Activated naive CD8-positive, alpha-beta T cell treated with anti-CD3 and anti-CD28 coated beads for 36 hours (primary cell): ENCODE data around the gene RXYLT1. TPM values are rescaled to one million over a fixed set of nuclear protein-coding genes. Genes with fewer than 3 reads are reported as not detected.
A peak's percentile ranks its signal among the peaks of the same experiment; 100 is the strongest.

Source experiments
- DNase-seq: peaks from one replicate; pipeline ENCODE4 v3.0.0; 2021
- H3K27ac Mint-ChIP-seq: one replicate; pipeline ENCODE4 v1.8.0; 2022; ENCODE audit warnings: mild to moderate bottlenecking, moderate library complexity, mixed read lengths
- H3K27me3 Mint-ChIP-seq: one replicate; pipeline ENCODE4 v1.8.0; 2022; ENCODE audit warnings: mild to moderate bottlenecking, mixed read lengths
- H3K36me3 Mint-ChIP-seq: one replicate; pipeline ENCODE4 v1.8.0; 2021; ENCODE audit warnings: mild to moderate bottlenecking, mixed read lengths
- H3K4me1 Mint-ChIP-seq: one replicate; pipeline ENCODE4 v1.8.0; 2021; ENCODE audit warnings: mixed read lengths
- H3K4me3 Mint-ChIP-seq: one replicate; pipeline ENCODE4 v1.8.0; 2022; ENCODE audit warnings: mild to moderate bottlenecking, moderate library complexity, mixed read lengths
- H3K9me3 Mint-ChIP-seq: one replicate; pipeline ENCODE4 v1.8.0; 2022; ENCODE audit warnings: mixed read lengths
- total RNA-seq, 2 experiments: library from RNA; stranded (reverse); gene quantifications; one replicate each; pipeline ENCODE4 v1.2.3, GENCODE V29; 2021

RXYLT1 gene
- total RNA-seq, 2 experiments from 2014 or later, result 24.5 to 27.6 TPM

- Mint-ChIP-seq H3K27me3 (peaks cover 4% of the 10 kb centered on the region), H3K4me3 (no peak overlapping the region), H3K9me3 (no peaks in the 10 kb centered on the region), H3K4me1 (peaks cover 17% of the 10 kb centered on the region), H3K36me3 (peaks cover 8% of the 10 kb centered on the region), H3K27ac (no peak overlapping the region)
- DNase-seq, result no peak
Observed at GRCh38 chr12:63777340-63777739, 2.4 kb upstream of the RXYLT1 start.

DNA sequence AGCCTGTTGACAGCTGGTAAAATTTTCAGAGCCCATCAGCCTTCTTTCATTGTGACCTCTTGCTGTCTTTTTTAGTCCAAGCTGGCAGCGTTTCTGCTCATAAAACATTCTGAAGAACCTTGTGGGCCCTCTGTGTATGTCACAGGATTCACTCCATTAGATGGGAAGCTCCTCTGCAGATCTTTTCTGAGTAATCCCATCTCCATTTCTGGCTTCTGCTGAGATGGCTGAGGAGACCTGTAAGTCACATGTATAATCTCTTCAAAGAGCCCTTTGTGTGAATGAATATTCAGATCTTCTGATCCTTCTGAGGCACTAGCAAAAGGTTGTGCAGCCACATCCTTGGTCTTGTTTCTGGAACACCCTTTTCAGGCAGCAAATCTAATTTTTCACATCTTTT is 2.8 kb downstream of the RXYLT1 start:
- Mint-ChIP-seq H3K4me3 (no peak overlapping the region), H3K36me3 (peaks cover 43% of the 10 kb centered on the region), H3K27ac (no peak overlapping the region), H3K9me3 (no peaks in the 10 kb centered on the region), H3K27me3 (no peaks in the 10 kb centered on the region), H3K4me1 (peaks cover 23% of the 10 kb centered on the region)
- DNase-seq, result no peak

GRCh38 chr12:63787306-63787705 is 7.6 kb downstream of the RXYLT1 start:
- Mint-ChIP-seq H3K27me3 (no peaks in the 10 kb centered on the region), H3K9me3 (no peaks in the 10 kb centered on the region), H3K4me1 (peaks cover 17% of the 10 kb centered on the region), H3K27ac (no peak overlapping the region), H3K36me3 (peaks cover 63% of the 10 kb centered on the region), H3K4me3 (no peak overlapping the region)
- DNase-seq, result no peak

DNA sequence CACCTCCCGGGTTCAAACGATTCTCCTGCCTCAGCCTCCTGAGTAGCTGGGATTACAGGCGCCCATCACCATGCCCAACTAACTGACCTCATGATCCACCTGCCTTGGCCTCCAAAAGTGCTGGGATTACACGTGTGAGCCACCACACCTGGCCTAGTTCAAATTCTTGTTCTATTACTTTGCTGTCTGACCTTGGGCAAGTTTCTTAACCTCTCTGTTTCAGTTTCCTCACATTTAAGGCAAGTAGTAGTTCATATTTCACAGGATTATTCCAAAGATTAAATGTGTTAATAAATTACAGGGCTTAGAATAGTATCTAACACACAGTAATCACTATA is 10.9 kb downstream of the RXYLT1 start:
- Mint-ChIP-seq H3K4me3 (no peak overlapping the region), H3K36me3 (peaks cover 39% of the 10 kb centered on the region), H3K27me3 (no peaks in the 10 kb centered on the region), H3K27ac (no peak overlapping the region), H3K4me1 (peaks cover 12% of the 10 kb centered on the region), H3K9me3 (no peaks in the 10 kb centered on the region)
- no peak for DNase-seq

GRCh38 chr12:63792338-63792737 is 12.6 kb downstream of the RXYLT1 start:
- Mint-ChIP-seq H3K36me3 (peaks cover 36% of the 10 kb centered on the region), H3K4me3 (no peak overlapping the region), H3K9me3 (no peaks in the 10 kb centered on the region), H3K27me3 (no peaks in the 10 kb centered on the region), H3K27ac (no peak overlapping the region), H3K4me1 (peaks cover 8% of the 10 kb centered on the region)
- DNase-seq, result no peak

- H3K27me3 Mint-ChIP-seq, result no peaks in the 10 kb centered on the region
- no peak overlapping the region for H3K4me3 Mint-ChIP-seq
- H3K36me3 Mint-ChIP-seq, result peaks cover 21% of the 10 kb centered on the region
- no peaks in the 10 kb centered on the region for H3K4me1 Mint-ChIP-seq
- no peak overlapping the region for H3K27ac Mint-ChIP-seq
- no peaks in the 10 kb centered on the region for H3K9me3 Mint-ChIP-seq
- DNase-seq, result no peak
Observed at GRCh38 chr12:63795032-63795687, 15.5 kb downstream of the RXYLT1 start.

- no peaks in the 10 kb centered on the region for H3K27me3 Mint-ChIP-seq
- DNase-seq, result no peak
- H3K4me1 Mint-ChIP-seq, result no peaks in the 10 kb centered on the region
- peaks cover 13% of the 10 kb centered on the region for H3K36me3 Mint-ChIP-seq
- H3K4me3 Mint-ChIP-seq, result no peak overlapping the region
- H3K9me3 Mint-ChIP-seq, result no peaks in the 10 kb centered on the region
- no peak overlapping the region for H3K27ac Mint-ChIP-seq
Observed at GRCh38 chr12:63795944-63796343, 16.2 kb downstream of the RXYLT1 start.

DNA sequence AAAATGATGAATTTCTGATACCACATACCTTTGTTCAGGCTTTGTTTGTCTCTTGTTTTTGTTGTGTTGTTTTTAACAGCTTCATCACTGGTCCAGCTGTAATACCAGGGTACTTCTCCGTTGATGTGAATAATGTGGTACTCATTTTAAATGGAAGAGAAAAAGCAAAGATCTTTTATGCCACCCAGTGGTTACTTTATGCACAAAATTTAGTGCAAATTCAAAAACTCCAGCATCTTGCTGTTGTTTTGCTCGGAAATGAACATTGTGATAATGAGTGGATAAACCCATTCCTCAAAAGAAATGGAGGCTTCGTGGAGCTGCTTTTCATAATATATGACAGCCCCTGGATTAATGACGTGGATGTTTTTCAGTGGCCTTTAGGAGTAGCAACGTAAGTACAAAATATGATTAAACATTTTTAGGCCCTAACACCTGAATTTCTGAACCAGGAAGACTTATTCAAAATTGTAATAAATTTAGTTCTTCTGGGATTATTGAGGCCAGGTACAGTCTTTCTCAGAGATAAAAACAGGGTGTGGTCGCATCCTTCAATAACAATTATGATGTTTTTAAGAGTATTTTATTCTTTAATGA is 22.4 kb downstream of the RXYLT1 start:
- H3K27me3 Mint-ChIP-seq, result no peaks in the 10 kb centered on the region
- H3K9me3 Mint-ChIP-seq, result no peaks in the 10 kb centered on the region
- DNase-seq, result no peak
- no peaks in the 10 kb centered on the region for H3K4me1 Mint-ChIP-seq
- no peak overlapping the region for H3K4me3 Mint-ChIP-seq
- H3K27ac Mint-ChIP-seq, result no peak overlapping the region
- H3K36me3 Mint-ChIP-seq, result peaks cover 6% of the 10 kb centered on the region

GRCh38 chr12:63804746-63805145 is 25.0 kb downstream of the RXYLT1 start:
- no peak for DNase-seq
- H3K4me1 Mint-ChIP-seq, result peaks cover 4% of the 10 kb centered on the region
- peaks cover 9% of the 10 kb centered on the region for H3K36me3 Mint-ChIP-seq
- H3K27me3 Mint-ChIP-seq, result no peaks in the 10 kb centered on the region
- no peaks in the 10 kb centered on the region for H3K9me3 Mint-ChIP-seq
- H3K27ac Mint-ChIP-seq, result no peak overlapping the region
- H3K4me3 Mint-ChIP-seq, result no peak overlapping the region

- DNase-seq, result no peak
- Mint-ChIP-seq H3K9me3 (no peaks in the 10 kb centered on the region), H3K36me3 (peaks cover 9% of the 10 kb centered on the region), H3K4me3 (no peak overlapping the region), H3K4me1 (peaks cover 5% of the 10 kb centered on the region), H3K27me3 (no peaks in the 10 kb centered on the region), H3K27ac (no peak overlapping the region)
Observed at GRCh38 chr12:63805704-63806672, 26.3 kb downstream of the RXYLT1 start.

GRCh38 chr12:63808631-63809030 is 28.9 kb downstream of the RXYLT1 start:
- Mint-ChIP-seq H3K9me3 (no peaks in the 10 kb centered on the region), H3K27me3 (no peaks in the 10 kb centered on the region), H3K36me3 (peaks cover 9% of the 10 kb centered on the region), H3K4me1 (peaks cover 5% of the 10 kb centered on the region), H3K27ac (no peak overlapping the region), H3K4me3 (no peak overlapping the region)
- no peak for DNase-seq

GRCh38 chr12:63809566-63809965 is 29.9 kb downstream of the RXYLT1 start:
- Mint-ChIP-seq H3K36me3 (peaks cover 9% of the 10 kb centered on the region), H3K27me3 (no peaks in the 10 kb centered on the region), H3K4me1 (peaks cover 13% of the 10 kb centered on the region), H3K9me3 (no peaks in the 10 kb centered on the region), H3K27ac (peak overlapping the region; percentile 12), H3K4me3 (no peak overlapping the region)
- no peak for DNase-seq

GRCh38 chr12:63811334-63811733 is 31.6 kb downstream of the RXYLT1 start:
- Mint-ChIP-seq H3K27ac (no peak overlapping the region), H3K4me1 (peaks cover 25% of the 10 kb centered on the region), H3K27me3 (no peaks in the 10 kb centered on the region), H3K9me3 (no peaks in the 10 kb centered on the region), H3K36me3 (peaks cover 3% of the 10 kb centered on the region), H3K4me3 (no peak overlapping the region)
- no peak for DNase-seq

GRCh38 chr12:63811755-63812154 is 32.0 kb downstream of the RXYLT1 start:
- peaks cover 1% of the 10 kb centered on the region for H3K27me3 Mint-ChIP-seq
- no peaks in the 10 kb centered on the region for H3K9me3 Mint-ChIP-seq
- peaks cover 25% of the 10 kb centered on the region for H3K4me1 Mint-ChIP-seq
- no peak overlapping the region for H3K4me3 Mint-ChIP-seq
- no peak overlapping the region for H3K27ac Mint-ChIP-seq
- H3K36me3 Mint-ChIP-seq, result peaks cover 3% of the 10 kb centered on the region
- DNase-seq, result no peak

GRCh38 chr12:63814146-63814772 is 34.5 kb downstream of the RXYLT1 start:
- Mint-ChIP-seq H3K4me3 (no peak overlapping the region), H3K4me1 (peaks cover 25% of the 10 kb centered on the region), H3K9me3 (peaks cover 7% of the 10 kb centered on the region), H3K36me3 (peaks cover 3% of the 10 kb centered on the region), H3K27me3 (peaks cover 14% of the 10 kb centered on the region), H3K27ac (peak overlapping the region; percentile 63)
- DNase-seq, result no peak
